ENCODE measurements around the gene AAR2.

Gene AAR2

GRCh38 chr20:36228770-36229169, 7.5 kb upstream of the AAR2 start:
- no peak for DNase-seq (ENCODE audit: low read depth in 1 of 2, low spot score in 1 of 2)
- no peak for TF ChIP-seq SPI1 (IDR thresholded peaks at IDR 0.05; ENCODE audit: borderline replicate concordance, low read depth)
- TF ChIP-seq CTCF (IDR thresholded peaks at IDR 0.05; ENCODE audit: insufficient read depth, low read length) = no peak
- TF ChIP-seq POLR2AphosphoS5 (IDR thresholded peaks at IDR 0.05; ENCODE audit: low read depth) = no peak
- no peak for TF ChIP-seq REST (IDR thresholded peaks at IDR 0.05; ENCODE audit: insufficient replicate concordance, low read depth)
- no peak for TF ChIP-seq GABPA (IDR thresholded peaks at IDR 0.05; ENCODE audit: low read depth)
- Histone ChIP-seq H3K27ac (replicated peaks) (no peak overlapping the region), H3K27me3 (ENCODE audit: insufficient read depth, poor library complexity, severe bottlenecking) (no peaks in the 10 kb centered on the region), H3K4me3 (replicated peaks; ENCODE audit: insufficient read depth, low read length) (no peak overlapping the region)

GRCh38 chr20:36230019-36230418, 6.3 kb upstream of the AAR2 start:
- no peak for DNase-seq (ENCODE audit: low read depth in 1 of 2, low spot score in 1 of 2)
- H3K4me3 ChIP-seq (replicated peaks; ENCODE audit: insufficient read depth, low read length) = no peak overlapping the region
- H3K27ac ChIP-seq (replicated peaks) = no peak overlapping the region
- no peak for TF ChIP-seq REST (IDR thresholded peaks at IDR 0.05; ENCODE audit: insufficient replicate concordance, low read depth)
- TF ChIP-seq CTCF (IDR thresholded peaks at IDR 0.05; ENCODE audit: insufficient read depth, low read length) = no peak
- TF ChIP-seq POLR2AphosphoS5 (IDR thresholded peaks at IDR 0.05; ENCODE audit: low read depth) = no peak
- H3K27me3 ChIP-seq (ENCODE audit: insufficient read depth, poor library complexity, severe bottlenecking) = no peaks in the 10 kb centered on the region

- Histone ChIP-seq H3K27ac (replicated peaks) (no peak overlapping the region), H3K4me3 (replicated peaks; ENCODE audit: insufficient read depth, low read length) (no peak overlapping the region), H3K27me3 (ENCODE audit: insufficient read depth, poor library complexity, severe bottlenecking) (no peaks in the 10 kb centered on the region)
- TF ChIP-seq GABPA (IDR thresholded peaks at IDR 0.05; ENCODE audit: low read depth) = no peak
- TF ChIP-seq POLR2AphosphoS5 (IDR thresholded peaks at IDR 0.05; ENCODE audit: low read depth) = no peak
- TF ChIP-seq SPI1 (IDR thresholded peaks at IDR 0.05; ENCODE audit: borderline replicate concordance, low read depth) = no peak
- no peak for TF ChIP-seq REST (IDR thresholded peaks at IDR 0.05; ENCODE audit: insufficient replicate concordance, low read depth)
- no peak for TF ChIP-seq CTCF (IDR thresholded peaks at IDR 0.05; ENCODE audit: insufficient read depth, low read length)
- DNase-seq (ENCODE audit: low read depth in 1 of 2, low spot score in 1 of 2) = no peak
These were observed 4.9 kb upstream of the AAR2 start for GRCh38 chr20:36231331-36231730.
